GM11168 (cell line): ENCODE data around the gene PRMT2.
"Not testable (repeated sequence)": the region's sequence is repeated elsewhere in the genome, so short reads cannot be mapped to it uniquely, and the experiment has no call there.

Experiments used
- in situ Hi-C: fragments of 300-500 bp; cut with MboI; formaldehyde crosslinking; loops from one replicate; pipeline ENCODE4 v1.12.0; 2022; ENCODE audit warnings: low sequenced_read_pairs; ENCODE audit not compliant: unreplicated experiment

Gene PRMT2

DNA sequence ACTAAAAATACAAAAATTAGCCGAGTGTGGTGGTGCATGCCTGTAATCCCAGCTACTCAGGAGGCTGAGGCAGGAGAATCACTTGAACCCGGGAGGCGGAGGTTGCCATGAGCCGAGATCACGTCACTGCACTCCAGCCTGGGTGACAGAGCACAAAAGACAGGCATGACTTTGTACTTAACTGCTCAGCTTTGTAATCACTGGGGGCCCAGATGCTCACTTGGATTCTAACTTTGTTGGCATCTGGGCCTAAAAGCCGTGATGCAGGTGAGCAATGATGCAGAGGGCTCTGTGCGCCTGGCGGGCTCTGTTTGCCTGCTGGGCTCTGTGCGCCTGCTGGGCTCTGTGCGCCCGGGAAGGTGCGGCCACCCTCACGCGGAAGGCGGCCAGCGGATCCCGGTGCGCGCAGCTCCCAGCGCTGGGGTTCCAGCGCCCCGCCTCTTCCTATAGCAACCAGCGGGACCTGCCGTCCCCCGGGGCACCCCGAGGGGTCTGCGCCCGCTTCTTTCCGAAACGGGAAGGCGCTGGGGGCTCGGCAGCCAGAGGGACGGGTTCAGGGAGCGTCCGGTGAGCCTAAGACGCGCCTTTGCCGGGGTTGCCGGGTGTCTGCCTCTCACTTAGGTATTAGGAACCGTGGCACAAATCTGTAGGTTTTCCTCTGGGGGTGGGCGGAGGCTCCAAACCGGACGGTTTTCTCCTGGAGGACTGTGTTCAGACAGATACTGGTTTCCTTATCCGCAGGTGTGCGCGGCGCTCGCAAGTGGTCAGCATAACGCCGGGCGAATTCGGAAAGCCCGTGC is 31.7 kb downstream of the PRMT2 start:
- in situ Hi-C loops = no loop called here

DNA sequence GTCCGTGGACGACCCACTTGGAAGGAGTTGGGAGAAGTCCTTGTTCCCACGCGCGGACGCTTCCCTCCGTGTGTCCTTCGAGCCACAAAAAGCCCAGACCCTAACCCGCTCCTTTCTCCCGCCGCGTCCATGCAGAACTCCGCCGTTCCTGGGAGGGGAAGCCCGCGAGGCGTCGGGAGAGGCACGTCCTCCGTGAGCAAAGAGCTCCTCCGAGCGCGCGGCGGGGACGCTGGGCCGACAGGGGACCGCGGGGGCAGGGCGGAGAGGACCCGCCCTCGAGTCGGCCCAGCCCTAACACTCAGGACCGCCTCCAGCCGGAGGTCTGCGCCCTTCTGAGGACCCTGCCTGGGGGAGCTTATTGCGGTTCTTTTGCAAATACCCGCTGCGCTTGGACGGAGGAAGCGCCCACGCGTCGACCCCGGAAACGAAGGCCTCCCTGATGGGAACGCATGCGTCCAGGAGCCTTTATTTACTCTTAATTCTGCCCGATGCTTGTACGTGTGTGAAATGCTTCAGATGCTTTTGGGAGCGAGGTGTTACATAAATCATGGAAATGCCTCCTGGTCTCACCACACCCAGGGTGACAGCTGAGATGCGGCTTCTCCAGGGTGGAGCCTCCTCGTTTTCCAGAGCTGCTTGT is 32.4 kb downstream of the PRMT2 start:
- in situ Hi-C loops = no loop called here

DNA sequence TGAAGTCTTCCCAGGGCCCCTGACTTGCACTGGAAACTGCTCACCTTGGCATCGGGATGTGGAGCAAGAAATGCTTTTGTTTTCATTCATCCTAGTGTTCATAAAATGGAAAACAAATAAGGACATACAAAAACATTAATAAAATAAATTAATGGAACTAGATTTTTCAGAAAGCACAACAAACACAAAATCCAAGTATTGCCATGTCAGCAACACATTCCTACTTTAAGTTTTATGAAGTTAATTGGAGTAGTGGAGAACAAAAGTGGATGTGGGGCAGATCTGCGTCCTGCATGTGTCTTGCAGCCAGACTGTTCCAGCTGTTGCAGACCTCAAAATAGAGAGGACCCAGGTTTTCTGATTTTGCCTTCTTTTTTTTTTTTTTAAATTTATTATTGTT is 32.9 kb downstream of the PRMT2 start:
- in situ Hi-C loops = no loop called here

DNA sequence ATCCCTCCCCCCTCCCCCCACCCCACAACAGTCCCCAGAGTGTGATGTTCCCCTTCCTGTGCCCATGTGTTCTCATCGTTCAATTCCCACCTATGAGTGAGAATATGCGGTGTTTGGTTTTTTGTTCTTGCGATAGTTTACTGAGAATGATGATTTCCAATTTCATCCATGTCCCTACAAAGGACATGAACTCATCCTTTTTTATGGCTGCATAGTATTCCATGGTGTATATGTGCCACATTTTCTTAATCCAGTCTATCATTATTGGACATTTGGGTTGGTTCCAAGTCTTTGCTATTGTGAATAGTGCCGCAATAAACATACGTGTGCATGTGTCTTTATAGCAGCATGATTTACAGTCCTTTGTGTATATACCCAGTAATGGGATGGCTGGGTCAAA is 33.4 kb downstream of the PRMT2 start:
- in situ Hi-C loops = not testable (repeated sequence)

DNA sequence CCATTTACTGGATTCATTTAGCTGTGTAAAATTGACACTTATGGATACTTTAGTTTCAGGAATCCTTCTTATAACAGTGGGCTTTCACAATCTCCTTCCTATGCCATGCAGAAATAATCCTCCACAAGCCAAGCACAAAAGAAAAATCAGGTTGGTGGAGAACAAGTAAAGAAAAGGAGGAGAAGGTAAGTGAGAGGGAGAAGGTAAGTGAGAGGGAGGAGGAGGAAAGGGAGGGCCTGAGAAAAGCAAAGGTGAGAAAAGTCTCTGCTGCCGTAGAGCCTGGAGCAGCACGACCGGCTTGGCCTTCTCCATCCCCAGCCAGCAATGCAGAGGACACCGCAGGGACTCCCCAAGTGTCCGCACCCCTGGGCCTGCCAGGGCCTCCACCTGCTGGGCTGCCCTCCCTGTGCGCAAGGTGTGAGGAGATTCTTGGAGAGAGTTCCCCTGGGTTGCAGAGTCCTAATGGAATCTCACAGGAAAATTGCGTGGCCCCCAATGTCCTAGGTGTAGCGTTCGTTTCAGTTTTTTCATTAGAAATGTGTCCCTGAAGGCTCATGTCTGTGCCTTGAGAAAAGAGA is 39.0 kb downstream of the PRMT2 start:
- in situ Hi-C loops = no loop called here

DNA sequence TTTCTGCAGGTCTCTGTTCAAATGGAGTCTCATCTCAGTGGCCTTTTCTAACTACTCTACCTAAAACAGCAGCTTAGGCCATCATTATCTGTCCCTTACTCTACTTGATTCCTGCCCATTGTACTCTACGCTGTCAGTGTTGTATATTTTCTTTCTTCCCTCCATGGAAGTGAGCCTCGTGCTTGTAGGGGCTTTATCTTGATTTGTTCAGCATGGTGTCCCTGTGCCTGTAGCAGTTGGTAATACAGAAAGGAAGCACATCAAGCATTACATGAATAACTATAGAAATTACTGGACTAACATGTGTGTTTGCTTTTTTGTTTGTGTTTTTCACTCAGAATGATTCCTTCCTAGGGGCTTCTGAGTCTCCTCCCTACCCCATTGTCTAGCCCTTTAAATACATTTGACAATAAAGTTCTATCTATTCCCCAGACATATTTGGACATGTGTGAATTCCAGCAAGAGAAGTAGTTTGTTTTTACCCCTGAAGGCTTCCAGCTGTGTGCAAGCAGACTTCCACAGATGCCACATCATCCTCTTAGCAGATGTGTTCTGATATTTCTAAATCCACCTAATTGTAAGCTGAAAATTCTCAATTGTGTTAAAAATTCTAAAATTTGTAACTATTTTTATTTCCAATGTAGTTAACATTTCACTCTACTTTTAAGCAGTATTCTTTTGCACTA is 40.3 kb downstream of the PRMT2 start:
- in situ Hi-C loops = no loop called here

DNA sequence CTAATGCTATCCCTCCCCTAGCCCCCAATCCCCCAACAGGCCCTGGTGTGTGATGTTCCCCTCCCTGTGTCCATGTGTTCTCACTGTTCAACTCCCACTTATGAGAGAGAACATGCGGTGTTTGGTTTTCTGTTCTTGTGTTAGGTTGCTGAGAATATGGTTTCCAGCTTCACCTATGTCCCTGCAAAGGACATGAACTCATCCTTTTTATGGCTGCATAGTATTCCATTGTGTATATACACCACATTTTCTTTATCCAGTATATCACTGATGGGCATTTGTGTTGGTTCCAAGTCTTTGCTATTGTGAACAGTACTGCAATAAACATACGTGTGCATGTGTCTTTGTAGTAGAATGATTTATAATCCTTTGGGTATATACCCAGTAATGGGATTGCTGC is 41.1 kb downstream of the PRMT2 start:
- in situ Hi-C loops = not testable (repeated sequence)

DNA sequence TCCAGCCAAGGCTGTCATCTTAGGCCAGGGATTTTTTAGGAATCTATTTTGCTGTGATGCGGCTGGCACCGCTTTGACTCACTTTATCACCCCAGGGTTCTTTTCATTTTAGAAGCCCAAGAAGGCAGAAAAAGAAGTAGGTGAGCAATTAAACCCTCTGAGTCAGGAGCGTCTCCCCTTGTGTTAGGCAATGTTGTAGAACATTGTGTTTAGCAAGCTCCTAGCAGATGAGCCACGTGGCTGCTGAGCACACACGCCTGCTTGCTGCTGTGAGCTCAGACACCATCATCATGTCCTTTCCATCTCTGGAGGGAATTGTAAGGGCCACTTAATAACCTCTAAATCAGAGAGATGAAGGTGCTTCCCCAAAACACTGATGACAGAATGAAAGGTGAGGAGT is 46.1 kb downstream of the PRMT2 start:
- in situ Hi-C loops = not testable (repeated sequence)

DNA sequence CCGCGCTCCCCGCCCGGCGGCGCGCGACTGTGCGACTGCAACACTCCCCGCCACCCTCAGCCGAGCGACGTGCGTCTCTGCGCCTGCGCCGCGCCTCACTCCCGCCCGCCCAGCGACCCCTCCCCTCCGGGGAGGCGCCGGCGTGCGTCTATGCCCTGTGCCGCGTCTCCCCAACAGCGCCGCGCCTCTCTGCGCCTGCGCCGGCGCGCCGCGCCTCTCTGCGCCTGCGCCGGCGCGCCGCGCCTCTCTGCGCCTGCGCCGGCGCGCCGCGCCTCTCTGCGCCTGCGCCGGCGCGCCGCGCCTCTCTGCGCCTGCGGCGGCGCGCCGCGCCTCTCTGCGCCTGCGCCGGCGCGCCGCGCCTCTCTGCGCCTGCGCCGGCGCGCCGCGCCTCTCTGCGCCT is 63.2 kb downstream of the PRMT2 start:
- in situ Hi-C loops = not testable (repeated sequence)

DNA sequence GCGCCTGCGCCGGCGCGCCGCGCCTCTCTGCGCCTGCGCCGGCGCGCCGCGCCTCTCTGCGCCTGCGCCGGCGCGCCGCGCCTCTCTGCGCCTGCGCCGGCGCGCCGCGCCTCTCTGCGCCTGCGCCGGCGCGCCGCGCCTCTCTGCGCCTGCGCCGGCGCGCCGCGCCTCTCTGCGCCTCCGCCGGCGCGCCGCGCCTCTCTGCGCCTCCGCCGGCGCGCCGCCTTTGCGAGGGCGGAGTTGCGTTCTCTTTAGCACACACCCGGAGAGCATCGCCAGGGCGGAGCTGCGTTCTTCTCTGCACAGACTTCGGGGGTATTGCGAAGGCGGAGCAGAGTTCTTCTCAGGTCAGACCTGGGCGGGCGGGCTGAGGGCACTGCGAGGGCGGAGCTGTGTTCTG is 63.6 kb downstream of the PRMT2 start:
- in situ Hi-C loops = not testable (repeated sequence)
